Prostate gland (tissue), 2 donors: ENCODE measurements around the gene CAPN14.

Experiments
- POLR2A ChIP-seq: fragments of 450-650 bp; IDR thresholded peaks from one replicate; pipeline ENCODE4 v1.6.1; 2016; ENCODE audit warnings: antibody characterized with exemption, mild to moderate bottlenecking
- TF ChIP-seq, protein P1 (sequence below), 4 experiments: fragments of 200-600 bp in 2 of 4; fragments of 450-650 bp in 2 of 4; sonication (generic) in 2 of 4; IDR thresholded peaks; 1 replicate in 3 of 4; 2 replicates in 1 of 4; pipeline ENCODE4 v1.5.1; 2016 to 2019; ENCODE audit warnings: antibody characterized with exemption in 4 of 4, mild to moderate bottlenecking in 2 of 4, moderate library complexity in 2 of 4

DNA sequence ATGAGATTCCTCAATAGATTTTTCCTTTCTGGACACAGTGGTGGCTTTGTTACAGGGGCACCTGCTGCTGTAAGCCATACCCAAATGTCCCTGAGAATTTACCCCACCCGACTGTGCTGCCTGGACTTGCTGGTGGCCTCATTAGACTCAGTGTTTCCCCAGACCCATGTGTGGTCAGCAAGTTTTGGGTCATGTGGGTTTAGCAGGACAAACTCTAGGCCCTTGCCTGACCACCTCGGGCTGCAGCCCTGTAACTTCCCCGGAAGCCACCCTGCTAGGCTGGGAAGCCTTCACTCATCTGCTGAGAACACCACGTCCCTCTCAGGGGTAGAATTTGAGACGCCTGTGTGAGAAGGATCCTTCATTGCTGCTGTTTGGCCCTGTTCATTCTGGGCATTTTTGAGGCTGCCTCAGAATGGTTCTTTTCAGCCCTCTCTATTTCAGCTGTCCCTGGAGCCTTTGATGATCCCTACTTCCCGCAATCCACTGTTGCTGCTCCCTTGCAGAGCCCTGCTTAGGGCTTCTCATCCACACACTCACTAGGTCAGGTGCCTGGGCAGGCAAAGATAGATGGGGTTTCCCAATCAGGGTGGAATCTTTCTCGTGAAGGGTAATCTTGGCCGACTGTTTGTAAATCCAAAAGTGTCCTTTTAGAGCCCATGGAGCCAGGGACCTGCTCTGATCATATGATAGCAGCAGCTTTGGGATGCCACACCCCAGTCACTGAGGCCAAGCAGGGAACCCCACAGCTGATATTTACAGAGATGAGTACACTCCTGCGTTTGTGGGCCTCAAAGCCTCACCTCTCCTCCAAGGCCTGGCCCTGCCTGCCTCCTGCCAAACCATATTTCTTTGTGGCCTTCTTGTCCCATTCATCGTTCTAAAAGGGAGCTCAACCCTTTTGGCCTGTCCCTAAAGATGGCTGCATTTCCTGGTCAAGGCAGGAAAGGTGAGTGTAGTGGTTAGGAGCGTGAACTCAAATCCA lies 23.4 kb upstream of the CAPN14 start:
- TF ChIP-seq, protein P1, sequence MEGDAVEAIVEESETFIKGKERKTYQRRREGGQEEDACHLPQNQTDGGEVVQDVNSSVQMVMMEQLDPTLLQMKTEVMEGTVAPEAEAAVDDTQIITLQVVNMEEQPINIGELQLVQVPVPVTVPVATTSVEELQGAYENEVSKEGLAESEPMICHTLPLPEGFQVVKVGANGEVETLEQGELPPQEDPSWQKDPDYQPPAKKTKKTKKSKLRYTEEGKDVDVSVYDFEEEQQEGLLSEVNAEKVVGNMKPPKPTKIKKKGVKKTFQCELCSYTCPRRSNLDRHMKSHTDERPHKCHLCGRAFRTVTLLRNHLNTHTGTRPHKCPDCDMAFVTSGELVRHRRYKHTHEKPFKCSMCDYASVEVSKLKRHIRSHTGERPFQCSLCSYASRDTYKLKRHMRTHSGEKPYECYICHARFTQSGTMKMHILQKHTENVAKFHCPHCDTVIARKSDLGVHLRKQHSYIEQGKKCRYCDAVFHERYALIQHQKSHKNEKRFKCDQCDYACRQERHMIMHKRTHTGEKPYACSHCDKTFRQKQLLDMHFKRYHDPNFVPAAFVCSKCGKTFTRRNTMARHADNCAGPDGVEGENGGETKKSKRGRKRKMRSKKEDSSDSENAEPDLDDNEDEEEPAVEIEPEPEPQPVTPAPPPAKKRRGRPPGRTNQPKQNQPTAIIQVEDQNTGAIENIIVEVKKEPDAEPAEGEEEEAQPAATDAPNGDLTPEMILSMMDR (IDR thresholded peaks at IDR 0.05) = no peak
- no peak for TF ChIP-seq POLR2A
